Trophoblast cell (in vitro differentiated cells and primary cell): Measurements from ENCODE around the gene CRISPLD2.
A peak's percentile ranks its signal among the peaks of the same experiment; 100 is the strongest.

Experiments
- DNase-seq, 2 donors: peaks; one replicate each; pipeline ENCODE4 v3.0.0-alpha.2; 2016
- H2AFZ ChIP-seq: 2 replicates; pipeline ENCODE4 v1.6.1; 2013; ENCODE audit warnings: low read length, moderate library complexity, mild to moderate bottlenecking; ENCODE audit not compliant: insufficient read depth, poor library complexity
- H2AK5ac ChIP-seq: 2 replicates; pipeline ENCODE4 v1.6.1; 2013; ENCODE audit warnings: mild to moderate bottlenecking, low read length
- H2BK120ac ChIP-seq: 2 replicates; pipeline ENCODE4 v1.6.1; 2013; ENCODE audit warnings: low read length, mild to moderate bottlenecking, moderate library complexity; ENCODE audit not compliant: insufficient read depth, poor library complexity
- H2BK12ac ChIP-seq: 2 replicates; pipeline ENCODE4 v1.6.1; 2013; ENCODE audit warnings: mild to moderate bottlenecking, low read length, moderate library complexity
- H2BK5ac ChIP-seq: 2 replicates; pipeline ENCODE4 v1.6.1; 2013; ENCODE audit warnings: low read length, low read depth, moderate library complexity, mild to moderate bottlenecking; ENCODE audit not compliant: poor library complexity
- H3K14ac ChIP-seq: 2 replicates; pipeline ENCODE4 v1.6.1; 2013; ENCODE audit warnings: mild to moderate bottlenecking, low read length
- H3K18ac ChIP-seq: 2 replicates; pipeline ENCODE4 v1.6.1; 2013; ENCODE audit warnings: mild to moderate bottlenecking, low read length
- H3K23ac ChIP-seq: 2 replicates; pipeline ENCODE4 v1.6.1; 2013; ENCODE audit warnings: low read length
- H3K27ac ChIP-seq: 2 replicates; pipeline ENCODE4 v1.5.1; 2013; ENCODE audit warnings: low read depth, mild to moderate bottlenecking, inconsistent platforms, low read length, moderate library complexity
- H3K27me3 ChIP-seq: 2 replicates; pipeline ENCODE4 v1.6.1; 2013; ENCODE audit warnings: inconsistent platforms, mild to moderate bottlenecking, low read length, moderate library complexity; ENCODE audit not compliant: insufficient read depth
- H3K36me3 ChIP-seq, 2 experiments: 1 replicate in 1 of 2; 2 replicates in 1 of 2; pipeline ENCODE4 v1.6.1; 2013; ENCODE audit warnings: low read length in 2 of 2, mild to moderate bottlenecking in 2 of 2, moderate library complexity in 1 of 2; ENCODE audit not compliant: insufficient read depth in 2 of 2, control insufficient read depth in 1 of 2
- H3K4ac ChIP-seq: 2 replicates; pipeline ENCODE4 v1.6.1; 2013; ENCODE audit warnings: low read depth, mild to moderate bottlenecking, low read length, moderate library complexity
- H3K4me1 ChIP-seq, 2 experiments: 1 replicate in 1 of 2; 2 replicates in 1 of 2; pipeline ENCODE4 v1.6.1; 2013; ENCODE audit warnings: low read length in 2 of 2, mild to moderate bottlenecking in 2 of 2, moderate library complexity in 1 of 2; ENCODE audit not compliant: insufficient read depth in 2 of 2, control insufficient read depth in 1 of 2
- H3K4me2 ChIP-seq: 2 replicates; pipeline ENCODE4 v1.6.1; 2013; ENCODE audit warnings: inconsistent platforms, mild to moderate bottlenecking, low read length, moderate library complexity
- H3K4me3 ChIP-seq: 2 replicates; pipeline ENCODE4 v1.5.1; 2013; ENCODE audit warnings: mild to moderate bottlenecking, low read depth, low read length, inconsistent platforms
- H3K79me1 ChIP-seq: one replicate; pipeline ENCODE4 v1.6.1; 2013; ENCODE audit warnings: low read length
- H3K79me2 ChIP-seq: 2 replicates; pipeline ENCODE4 v1.6.1; 2013; ENCODE audit warnings: low read length, mild to moderate bottlenecking; ENCODE audit not compliant: control insufficient read depth, insufficient read depth, poor library complexity
- H3K9ac ChIP-seq: 2 replicates; pipeline ENCODE4 v1.6.1; 2013; ENCODE audit warnings: mild to moderate bottlenecking, low read length
- H3K9me3 ChIP-seq: 2 replicates; pipeline ENCODE4 v1.6.1; 2013; ENCODE audit warnings: low read depth, mild to moderate bottlenecking, control low read depth, inconsistent platforms, low read length; ENCODE audit not compliant: insufficient read depth
- H4K12ac ChIP-seq: 2 replicates; pipeline ENCODE4 v1.6.1; 2013; ENCODE audit warnings: low read depth, mild to moderate bottlenecking, low read length, moderate library complexity
- H4K8ac ChIP-seq: 2 replicates; pipeline ENCODE4 v1.6.1; 2013; ENCODE audit warnings: low read depth, mild to moderate bottlenecking, low read length, moderate library complexity
- H4K91ac ChIP-seq: one replicate; pipeline ENCODE4 v1.6.1; 2013; ENCODE audit warnings: low read depth, mild to moderate bottlenecking, low read length, moderate library complexity
- WGBS: extraction: QIAGEN DNeasy Blood & Tissue Kit; methylation state at CpG from one replicate; pipeline ENCODE4 v1.1.7; 2013; ENCODE audit warnings: missing lambda C conversion rate; ENCODE audit not compliant: insufficient read length, insufficient coverage; ENCODE audit errors: extremely low coverage; 5-methylcytosine and 5-hydroxymethylcytosine counted together

The CRISPLD2 gene

DNA sequence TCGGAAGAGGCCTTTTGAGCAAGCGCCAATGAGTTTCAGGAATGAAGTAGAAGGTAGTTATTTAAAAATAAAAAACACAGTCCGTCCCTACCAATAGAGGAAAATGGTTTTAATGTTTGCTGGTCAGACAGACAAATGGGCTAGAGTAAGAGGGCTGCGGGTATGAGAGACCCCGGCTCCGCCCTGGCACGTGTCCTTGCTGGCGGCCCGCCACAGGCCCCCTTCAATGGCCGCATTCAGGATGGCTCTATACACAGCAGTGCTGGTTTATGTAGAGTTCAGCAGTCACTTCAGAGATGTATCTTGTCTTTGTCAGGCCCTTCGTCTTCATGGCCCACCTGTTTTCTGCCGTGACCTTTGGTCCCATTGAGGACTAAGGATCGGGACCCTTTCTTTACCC lies 87.3 kb downstream of the CRISPLD2 start:
- no peak overlapping the region for H3K4me2 ChIP-seq
- no peak overlapping the region for H3K27ac ChIP-seq
- no peaks in the 10 kb centered on the region for H3K9me3 ChIP-seq
- H3K18ac ChIP-seq, result no peak overlapping the region
- no peak overlapping the region for H3K4ac ChIP-seq
- H2BK120ac ChIP-seq, result no peak overlapping the region
- H4K91ac ChIP-seq, result no peak overlapping the region
- no peak overlapping the region for H4K8ac ChIP-seq
- H2AFZ ChIP-seq, result no peak overlapping the region
- H3K79me1 ChIP-seq, result no peaks in the 10 kb centered on the region
- no peak overlapping the region for H2BK5ac ChIP-seq
- H3K9ac ChIP-seq, result no peak overlapping the region
- no peak overlapping the region for H2BK12ac ChIP-seq
- no peaks in the 10 kb centered on the region for H3K4me1 ChIP-seq
- H2AK5ac ChIP-seq, result no peak overlapping the region
- H4K12ac ChIP-seq, result no peak overlapping the region
- no peaks in the 10 kb centered on the region for H3K27me3 ChIP-seq
- no peak for DNase-seq
- H3K79me2 ChIP-seq, result no peaks in the 10 kb centered on the region
- no peak overlapping the region for H3K4me3 ChIP-seq
- no peak overlapping the region for H3K23ac ChIP-seq
- no CpG with 5 or more reads among the region's 13 CpGs for WGBS
- peaks cover 28 to 31% of the 10 kb centered on the region in 2 experiments for H3K36me3 ChIP-seq
- H3K14ac ChIP-seq, result no peak overlapping the region

DNA sequence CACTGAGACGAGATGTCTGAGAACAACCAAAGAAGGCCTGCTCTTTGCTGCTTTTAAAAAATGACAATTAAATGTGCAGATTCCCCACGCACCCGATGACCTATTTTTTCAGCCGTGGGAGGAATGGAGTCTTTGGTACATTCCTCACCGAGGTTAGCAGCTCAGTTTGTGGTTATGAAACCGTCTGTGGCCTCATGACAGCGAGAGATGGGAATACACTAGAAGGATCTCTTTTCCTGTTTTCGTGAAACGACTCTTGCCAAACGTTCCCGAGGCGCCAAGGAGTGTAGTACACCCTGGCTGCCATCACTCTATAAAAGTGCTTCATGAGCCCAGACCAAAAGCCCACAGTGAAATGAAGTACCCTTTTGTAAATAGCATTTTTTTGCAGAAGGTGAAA lies 87.8 kb downstream of the CRISPLD2 start:
- Histone ChIP-seq H2BK120ac (no peak overlapping the region), H3K18ac (no peak overlapping the region), H3K9me3 (no peaks in the 10 kb centered on the region), H4K12ac (no peak overlapping the region), H3K36me3 (peaks cover 28 to 31% of the 10 kb centered on the region in 2 experiments), H3K4me3 (no peak overlapping the region), H2BK5ac (no peak overlapping the region), H3K4me2 (no peak overlapping the region), H3K27ac (no peak overlapping the region), H2AK5ac (no peak overlapping the region), H3K23ac (no peak overlapping the region), H3K14ac (no peak overlapping the region), H3K4me1 (no peaks in the 10 kb centered on the region), H2AFZ (no peak overlapping the region), H3K9ac (no peak overlapping the region), H2BK12ac (no peak overlapping the region), H3K4ac (no peak overlapping the region), H3K27me3 (no peaks in the 10 kb centered on the region), H4K8ac (no peak overlapping the region), H3K79me1 (no peaks in the 10 kb centered on the region), H4K91ac (no peak overlapping the region), H3K79me2 (no peaks in the 10 kb centered on the region)
- no CpG with 5 or more reads among the region's 12 CpGs for WGBS
- no peak for DNase-seq

DNA sequence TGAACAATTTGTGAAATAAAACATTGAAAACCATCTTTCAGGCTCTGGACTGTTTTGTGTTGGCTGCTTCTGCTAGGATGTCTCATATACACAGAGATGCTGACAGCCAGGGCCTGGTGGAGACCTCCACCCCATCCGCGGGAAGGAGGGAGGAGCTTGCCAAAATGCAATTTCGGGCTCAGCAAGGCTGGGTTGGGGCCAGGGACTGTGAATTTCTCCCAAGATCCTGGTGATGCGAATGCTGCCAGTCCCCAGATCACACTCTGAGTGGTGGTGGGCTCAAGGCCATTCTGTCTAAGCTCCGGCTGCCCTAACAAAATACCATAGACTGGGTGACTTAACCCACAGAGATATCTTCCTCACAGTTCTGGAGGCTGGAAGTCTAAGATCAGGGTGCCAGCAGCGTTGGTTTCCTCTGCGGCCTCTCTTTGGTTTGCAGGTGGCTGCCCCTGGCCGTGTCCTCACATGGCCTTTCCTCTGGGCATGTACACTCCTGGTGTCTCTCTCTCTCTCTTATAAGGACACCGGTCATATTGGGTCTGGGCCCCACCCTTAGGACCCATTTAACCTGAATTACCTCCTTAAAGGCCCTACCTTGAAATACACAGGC lies 89.8 kb downstream of the CRISPLD2 start:
- peak; percentile 94 to 95 for DNase-seq

DNA sequence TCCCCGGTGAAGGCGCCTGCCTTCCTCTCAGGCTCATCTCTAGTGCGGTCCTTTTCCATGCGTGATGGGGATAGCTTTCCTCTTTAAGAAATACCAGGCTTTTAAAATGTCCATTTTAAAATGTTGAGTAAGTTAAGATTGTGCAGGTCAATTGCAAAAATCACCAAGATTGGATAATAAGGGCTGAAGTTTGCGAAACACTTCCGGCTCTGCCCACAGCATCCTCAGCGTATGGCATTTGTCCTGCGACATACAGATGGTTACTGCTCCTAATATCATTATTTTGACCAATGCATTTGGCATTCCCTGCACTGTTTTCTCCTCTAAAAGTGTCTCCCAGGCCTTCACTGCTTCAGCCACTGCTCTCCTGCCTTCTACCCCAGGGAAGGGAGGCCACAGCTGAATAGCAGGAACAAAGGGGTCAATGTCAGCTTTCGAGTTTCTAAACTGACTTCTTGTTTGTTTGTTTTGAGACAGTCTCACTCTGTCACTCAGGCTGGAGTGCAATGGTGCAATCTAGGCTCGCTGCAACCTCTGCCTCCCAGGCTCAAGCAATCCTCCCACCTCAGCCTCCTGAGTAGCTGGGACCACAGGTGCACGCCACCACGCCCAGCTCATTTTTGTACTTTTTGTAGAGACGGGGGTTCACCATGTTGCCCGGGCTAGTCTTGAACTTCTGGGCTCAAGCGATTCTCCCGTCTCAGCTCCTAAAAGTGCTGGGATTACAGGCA lies 91.9 kb downstream of the CRISPLD2 start:
- no peak overlapping the region for H3K4ac ChIP-seq
- H3K4me1 ChIP-seq, result no peaks in the 10 kb centered on the region
- no peak overlapping the region for H2BK120ac ChIP-seq
- no CpG with 5 or more reads among the region's 16 CpGs for WGBS
- no peak overlapping the region for H4K12ac ChIP-seq
- peak; percentile 59 to 87 for DNase-seq
- no peak overlapping the region for H2AK5ac ChIP-seq
- no peak overlapping the region for H3K9ac ChIP-seq
- no peak overlapping the region for H3K4me3 ChIP-seq
- no peaks in the 10 kb centered on the region for H3K79me2 ChIP-seq
- no peak overlapping the region for H4K8ac ChIP-seq
- H2AFZ ChIP-seq, result no peak overlapping the region
- no peak overlapping the region for H4K91ac ChIP-seq
- H3K4me2 ChIP-seq, result no peak overlapping the region
- no peaks in the 10 kb centered on the region for H3K27me3 ChIP-seq
- no peak overlapping the region for H3K18ac ChIP-seq
- H2BK5ac ChIP-seq, result no peak overlapping the region
- H3K79me1 ChIP-seq, result no peaks in the 10 kb centered on the region
- H3K27ac ChIP-seq, result no peak overlapping the region
- H2BK12ac ChIP-seq, result no peak overlapping the region
- no peaks in the 10 kb centered on the region for H3K9me3 ChIP-seq
- no peak overlapping the region for H3K23ac ChIP-seq
- no peak overlapping the region for H3K14ac ChIP-seq
- H3K36me3 ChIP-seq, result peaks cover 10 to 14% of the 10 kb centered on the region in 2 experiments

More for the DNA sequence above, 89.8 kb downstream of the CRISPLD2 start:
- Histone ChIP-seq H3K4me3 (no peak overlapping the region), H3K14ac (no peak overlapping the region), H3K27ac (no peak overlapping the region), H3K4me1 (no peaks in the 10 kb centered on the region), H2BK12ac (no peak overlapping the region), H3K27me3 (no peaks in the 10 kb centered on the region), H3K9ac (no peak overlapping the region), H4K8ac (no peak overlapping the region), H3K18ac (no peak overlapping the region), H4K12ac (no peak overlapping the region), H2BK120ac (no peak overlapping the region), H3K36me3 (peaks cover 18 to 23% of the 10 kb centered on the region in 2 experiments), H4K91ac (no peak overlapping the region), H3K79me1 (no peaks in the 10 kb centered on the region), H3K4ac (no peak overlapping the region), H3K79me2 (no peaks in the 10 kb centered on the region), H2AK5ac (no peak overlapping the region), H3K9me3 (no peaks in the 10 kb centered on the region), H3K4me2 (no peak overlapping the region), H3K23ac (no peak overlapping the region), H2BK5ac (no peak overlapping the region), H2AFZ (no peak overlapping the region)
- WGBS, result no CpG with 5 or more reads among the region's 9 CpGs
